ENCODE measurements around the gene RASGRF1. TPM values are rescaled to one million over a fixed set of nuclear protein-coding genes. Genes with fewer than 3 reads are reported as not detected.

Gene RASGRF1
- 0.61 TPM for polyA plus RNA-seq
- long read RNA-seq, donor 1: 0 reads
- long read RNA-seq, donor 2: 0 reads
- long read RNA-seq, donor 3: 0 reads
- long read RNA-seq, donor 4: 0 reads
- long read RNA-seq, donor 5: 0 reads
- long read RNA-seq, donor 6: 0 reads
- long read RNA-seq, donor 7: 0 reads
- long read RNA-seq, donor 8: 0 reads
- long read RNA-seq, donor 9, partial matches to known transcripts: 0 of 2 reads
- long read RNA-seq, donor 9, other reads (novel, unspliced or antisense): 0 of 2 reads
- long read RNA-seq, donor 10: 0 reads
- long read RNA-seq, donor 11: 0 reads

- peak in 1 of 2 donors; percentile 18 for DNase-seq
- no peak within 1 kb of the TSS for H3K27ac ChIP-seq (ENCODE audit: low read length)
- no peak within 1 kb of the TSS for H3K4me3 ChIP-seq (ENCODE audit: low read length)
These were observed at the start of gene RASGRF1 for GRCh38 chr15:79090487-79091203. RASGRF1 (minus strand) TSS chr15:79090780; CDS start chr15:79090498, 282 bp downstream.

GRCh38 chr15:79136434-79137046 lies 46.0 kb upstream of the RASGRF1 start:
- H3K27me3 ChIP-seq (ENCODE audit: control insufficient read depth, insufficient read depth, low read length): no peaks in the 10 kb centered on the region
- no peaks in the 10 kb centered on the region for H3K36me3 ChIP-seq (ENCODE audit: control insufficient read depth, insufficient read depth, low read length)
- no peak overlapping the region for H3K4me3 ChIP-seq (ENCODE audit: low read length)
- no peak for DNase-seq
- no peaks in the 10 kb centered on the region for H3K9me3 ChIP-seq (ENCODE audit: control insufficient read depth, low read depth, low read length)
- WGBS (ENCODE audit: insufficient coverage, low lambda C conversion rate): 83% methylated on average over 1 of the region's 3 CpGs
- H3K27ac ChIP-seq (ENCODE audit: low read length): no peak overlapping the region
- H3K4me1 ChIP-seq (ENCODE audit: control insufficient read depth, insufficient read depth, low read length): no peaks in the 10 kb centered on the region

More at GRCh38 chr15:79090487-79091203, at the start of gene RASGRF1:
- H3K27me3 ChIP-seq (ENCODE audit: control insufficient read depth, insufficient read depth, low read length): peaks cover 92% of the 10 kb centered on the region
- WGBS (ENCODE audit: insufficient coverage, low lambda C conversion rate): no CpG with 5 or more reads among the region's 61 CpGs
- no peaks in the 10 kb centered on the region for H3K4me1 ChIP-seq (ENCODE audit: control insufficient read depth, insufficient read depth, low read length)
- no peaks in the 10 kb centered on the region for H3K9me3 ChIP-seq (ENCODE audit: control insufficient read depth, low read depth, low read length)
- H3K36me3 ChIP-seq (ENCODE audit: control insufficient read depth, insufficient read depth, low read length): no peaks in the 10 kb centered on the region

GRCh38 chr15:79133309-79133708 lies 42.7 kb upstream of the RASGRF1 start:
- Histone ChIP-seq H3K36me3 (ENCODE audit: control insufficient read depth, insufficient read depth, low read length) (no peaks in the 10 kb centered on the region), H3K27me3 (ENCODE audit: control insufficient read depth, insufficient read depth, low read length) (no peaks in the 10 kb centered on the region), H3K4me1 (ENCODE audit: control insufficient read depth, insufficient read depth, low read length) (no peaks in the 10 kb centered on the region), H3K9me3 (ENCODE audit: control insufficient read depth, low read depth, low read length) (no peaks in the 10 kb centered on the region), H3K27ac (ENCODE audit: low read length) (no peak overlapping the region), H3K4me3 (ENCODE audit: low read length) (no peak overlapping the region)
- WGBS (ENCODE audit: insufficient coverage, low lambda C conversion rate): no CpG with 5 or more reads among the region's 2 CpGs
- DNase-seq: no peak

- Histone ChIP-seq H3K36me3 (ENCODE audit: control insufficient read depth, insufficient read depth, low read length) (no peaks in the 10 kb centered on the region), H3K27me3 (ENCODE audit: control insufficient read depth, insufficient read depth, low read length) (no peaks in the 10 kb centered on the region), H3K9me3 (ENCODE audit: control insufficient read depth, low read depth, low read length) (no peaks in the 10 kb centered on the region), H3K27ac (ENCODE audit: low read length) (no peak overlapping the region), H3K4me1 (ENCODE audit: control insufficient read depth, insufficient read depth, low read length) (no peaks in the 10 kb centered on the region), H3K4me3 (ENCODE audit: low read length) (no peak overlapping the region)
- no peak for DNase-seq
- no CpG with 5 or more reads among the region's 1 CpG for WGBS (ENCODE audit: insufficient coverage, low lambda C conversion rate)
These were observed 42.2 kb upstream of the RASGRF1 start for GRCh38 chr15:79132770-79133169.

- Histone ChIP-seq H3K36me3 (ENCODE audit: control insufficient read depth, insufficient read depth, low read length) (no peaks in the 10 kb centered on the region), H3K27ac (ENCODE audit: low read length) (no peak overlapping the region), H3K9me3 (ENCODE audit: control insufficient read depth, low read depth, low read length) (no peaks in the 10 kb centered on the region), H3K27me3 (ENCODE audit: control insufficient read depth, insufficient read depth, low read length) (no peaks in the 10 kb centered on the region), H3K4me1 (ENCODE audit: control insufficient read depth, insufficient read depth, low read length) (no peaks in the 10 kb centered on the region), H3K4me3 (ENCODE audit: low read length) (no peak overlapping the region)
- no peak for DNase-seq
These were observed 41.8 kb upstream of the RASGRF1 start for GRCh38 chr15:79132361-79132760.

- H3K9me3 ChIP-seq (ENCODE audit: control insufficient read depth, low read depth, low read length): no peaks in the 10 kb centered on the region
- no peak for DNase-seq
- no peaks in the 10 kb centered on the region for H3K27me3 ChIP-seq (ENCODE audit: control insufficient read depth, insufficient read depth, low read length)
- no peak overlapping the region for H3K27ac ChIP-seq (ENCODE audit: low read length)
- H3K36me3 ChIP-seq (ENCODE audit: control insufficient read depth, insufficient read depth, low read length): no peaks in the 10 kb centered on the region
- no peak overlapping the region for H3K4me3 ChIP-seq (ENCODE audit: low read length)
- 60% methylated on average over 1 of the region's 4 CpGs for WGBS (ENCODE audit: insufficient coverage, low lambda C conversion rate)
- H3K4me1 ChIP-seq (ENCODE audit: control insufficient read depth, insufficient read depth, low read length): no peaks in the 10 kb centered on the region
These were observed 40.1 kb upstream of the RASGRF1 start for GRCh38 chr15:79130535-79131130.

- Histone ChIP-seq H3K4me1 (ENCODE audit: control insufficient read depth, insufficient read depth, low read length) (no peaks in the 10 kb centered on the region), H3K27ac (ENCODE audit: low read length) (no peak overlapping the region), H3K36me3 (ENCODE audit: control insufficient read depth, insufficient read depth, low read length) (no peaks in the 10 kb centered on the region), H3K9me3 (ENCODE audit: control insufficient read depth, low read depth, low read length) (no peaks in the 10 kb centered on the region), H3K4me3 (ENCODE audit: low read length) (no peak overlapping the region), H3K27me3 (ENCODE audit: control insufficient read depth, insufficient read depth, low read length) (no peaks in the 10 kb centered on the region)
- no peak for DNase-seq
- WGBS (ENCODE audit: insufficient coverage, low lambda C conversion rate): 89% methylated on average over 3 of the region's 3 CpGs
These were observed 38.7 kb upstream of the RASGRF1 start for GRCh38 chr15:79129235-79129634.

- Histone ChIP-seq H3K9me3 (ENCODE audit: control insufficient read depth, low read depth, low read length) (no peaks in the 10 kb centered on the region), H3K27ac (ENCODE audit: low read length) (no peak overlapping the region), H3K4me1 (ENCODE audit: control insufficient read depth, insufficient read depth, low read length) (no peaks in the 10 kb centered on the region), H3K27me3 (ENCODE audit: control insufficient read depth, insufficient read depth, low read length) (no peaks in the 10 kb centered on the region), H3K4me3 (ENCODE audit: low read length) (no peak overlapping the region), H3K36me3 (ENCODE audit: control insufficient read depth, insufficient read depth, low read length) (no peaks in the 10 kb centered on the region)
- no CpG with 5 or more reads among the region's 3 CpGs for WGBS (ENCODE audit: insufficient coverage, low lambda C conversion rate)
- no peak for DNase-seq
These were observed 38.0 kb upstream of the RASGRF1 start for GRCh38 chr15:79128556-79128955.

- 40% methylated on average over 2 of the region's 3 CpGs for WGBS (ENCODE audit: insufficient coverage, low lambda C conversion rate)
- H3K4me3 ChIP-seq (ENCODE audit: low read length): no peak overlapping the region
- H3K27ac ChIP-seq (ENCODE audit: low read length): no peak overlapping the region
- H3K36me3 ChIP-seq (ENCODE audit: control insufficient read depth, insufficient read depth, low read length): no peaks in the 10 kb centered on the region
- DNase-seq: no peak
- no peaks in the 10 kb centered on the region for H3K27me3 ChIP-seq (ENCODE audit: control insufficient read depth, insufficient read depth, low read length)
- H3K9me3 ChIP-seq (ENCODE audit: control insufficient read depth, low read depth, low read length): no peaks in the 10 kb centered on the region
- H3K4me1 ChIP-seq (ENCODE audit: control insufficient read depth, insufficient read depth, low read length): no peaks in the 10 kb centered on the region
These were observed 33.8 kb upstream of the RASGRF1 start for GRCh38 chr15:79124388-79124787.

GRCh38 chr15:79122991-79123390 lies 32.4 kb upstream of the RASGRF1 start:
- no peak overlapping the region for H3K4me3 ChIP-seq (ENCODE audit: low read length)
- no peak for DNase-seq
- WGBS (ENCODE audit: insufficient coverage, low lambda C conversion rate): 100% methylated on average over 2 of the region's 12 CpGs
- no peaks in the 10 kb centered on the region for H3K4me1 ChIP-seq (ENCODE audit: control insufficient read depth, insufficient read depth, low read length)
- no peaks in the 10 kb centered on the region for H3K9me3 ChIP-seq (ENCODE audit: control insufficient read depth, low read depth, low read length)
- H3K36me3 ChIP-seq (ENCODE audit: control insufficient read depth, insufficient read depth, low read length): no peaks in the 10 kb centered on the region
- no peak overlapping the region for H3K27ac ChIP-seq (ENCODE audit: low read length)
- H3K27me3 ChIP-seq (ENCODE audit: control insufficient read depth, insufficient read depth, low read length): no peaks in the 10 kb centered on the region

Measured in large intestine (tissue), 12 donors.